ENCODE data around the gene NGLY1.

DNA sequence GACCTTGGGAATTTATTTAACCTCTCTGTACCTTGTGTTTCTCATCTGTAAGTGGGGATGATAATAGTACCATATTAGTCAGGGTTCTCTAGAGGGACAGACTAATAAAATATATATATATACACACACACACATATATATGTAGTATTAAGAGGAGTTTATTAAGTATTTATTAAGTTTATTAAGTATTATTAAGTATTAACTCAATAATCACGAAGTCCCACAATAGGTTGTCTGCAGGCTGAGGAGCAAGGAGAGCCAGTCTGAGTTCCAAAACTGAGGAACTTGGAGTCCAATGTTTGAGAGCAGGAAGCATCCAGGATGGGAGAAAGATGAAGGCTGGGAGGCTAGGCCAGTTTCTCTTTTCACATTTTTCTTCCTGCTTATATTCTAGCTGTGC lies 21.4 kb upstream of the NGLY1 start:
- TF ChIP-seq, protein P1, sequence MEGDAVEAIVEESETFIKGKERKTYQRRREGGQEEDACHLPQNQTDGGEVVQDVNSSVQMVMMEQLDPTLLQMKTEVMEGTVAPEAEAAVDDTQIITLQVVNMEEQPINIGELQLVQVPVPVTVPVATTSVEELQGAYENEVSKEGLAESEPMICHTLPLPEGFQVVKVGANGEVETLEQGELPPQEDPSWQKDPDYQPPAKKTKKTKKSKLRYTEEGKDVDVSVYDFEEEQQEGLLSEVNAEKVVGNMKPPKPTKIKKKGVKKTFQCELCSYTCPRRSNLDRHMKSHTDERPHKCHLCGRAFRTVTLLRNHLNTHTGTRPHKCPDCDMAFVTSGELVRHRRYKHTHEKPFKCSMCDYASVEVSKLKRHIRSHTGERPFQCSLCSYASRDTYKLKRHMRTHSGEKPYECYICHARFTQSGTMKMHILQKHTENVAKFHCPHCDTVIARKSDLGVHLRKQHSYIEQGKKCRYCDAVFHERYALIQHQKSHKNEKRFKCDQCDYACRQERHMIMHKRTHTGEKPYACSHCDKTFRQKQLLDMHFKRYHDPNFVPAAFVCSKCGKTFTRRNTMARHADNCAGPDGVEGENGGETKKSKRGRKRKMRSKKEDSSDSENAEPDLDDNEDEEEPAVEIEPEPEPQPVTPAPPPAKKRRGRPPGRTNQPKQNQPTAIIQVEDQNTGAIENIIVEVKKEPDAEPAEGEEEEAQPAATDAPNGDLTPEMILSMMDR (conservative IDR thresholded peaks at IDR 0.05), result no peak
- no peak for TF ChIP-seq EZH2 (IDR thresholded peaks at IDR 0.05; ENCODE audit: low read depth)
